Fibroblast of lung (primary cell): ENCODE data around the gene SLC39A7.

ENCODE experiments used
- EZH2 ChIP-seq: IDR thresholded peaks from 2 replicates; pipeline ENCODE4 v1.5.1; 2012; ENCODE audit warnings: low read length, control low read depth, mild to moderate bottlenecking; ENCODE audit errors: missing control alignments
- TF ChIP-seq, protein P1 (sequence below), 2 donors: IDR thresholded peaks in 1 of 2; conservative IDR thresholded peaks in 1 of 2; 1 replicate in 1 of 2; 2 replicates in 1 of 2; pipeline ENCODE4 v1.5.1; 2011 to 2012; ENCODE audit warnings: low read length in 2 of 2, control low read depth in 1 of 2, inconsistent platforms in 1 of 2, low read depth in 1 of 2, mild to moderate bottlenecking in 1 of 2

DNA sequence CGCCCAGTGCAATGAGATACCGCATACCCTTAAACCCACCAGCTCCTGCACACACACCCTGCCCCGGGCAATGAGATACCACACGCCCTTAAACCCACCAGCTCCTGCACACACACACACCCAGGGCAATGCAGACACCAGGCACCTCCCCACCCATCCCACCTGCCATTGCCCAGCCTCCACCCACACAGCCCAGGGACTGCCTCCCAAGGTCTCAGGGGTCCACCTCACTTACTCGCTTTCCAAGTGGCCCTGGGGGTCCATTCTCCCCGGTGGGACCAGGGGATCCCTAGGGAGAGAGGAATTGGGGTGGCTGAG lies 32.4 kb upstream of the SLC39A7 start:
- TF ChIP-seq, protein P1, sequence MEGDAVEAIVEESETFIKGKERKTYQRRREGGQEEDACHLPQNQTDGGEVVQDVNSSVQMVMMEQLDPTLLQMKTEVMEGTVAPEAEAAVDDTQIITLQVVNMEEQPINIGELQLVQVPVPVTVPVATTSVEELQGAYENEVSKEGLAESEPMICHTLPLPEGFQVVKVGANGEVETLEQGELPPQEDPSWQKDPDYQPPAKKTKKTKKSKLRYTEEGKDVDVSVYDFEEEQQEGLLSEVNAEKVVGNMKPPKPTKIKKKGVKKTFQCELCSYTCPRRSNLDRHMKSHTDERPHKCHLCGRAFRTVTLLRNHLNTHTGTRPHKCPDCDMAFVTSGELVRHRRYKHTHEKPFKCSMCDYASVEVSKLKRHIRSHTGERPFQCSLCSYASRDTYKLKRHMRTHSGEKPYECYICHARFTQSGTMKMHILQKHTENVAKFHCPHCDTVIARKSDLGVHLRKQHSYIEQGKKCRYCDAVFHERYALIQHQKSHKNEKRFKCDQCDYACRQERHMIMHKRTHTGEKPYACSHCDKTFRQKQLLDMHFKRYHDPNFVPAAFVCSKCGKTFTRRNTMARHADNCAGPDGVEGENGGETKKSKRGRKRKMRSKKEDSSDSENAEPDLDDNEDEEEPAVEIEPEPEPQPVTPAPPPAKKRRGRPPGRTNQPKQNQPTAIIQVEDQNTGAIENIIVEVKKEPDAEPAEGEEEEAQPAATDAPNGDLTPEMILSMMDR (conservative IDR thresholded peaks at IDR 0.05 in 1 of 2, IDR thresholded peaks at IDR 0.05 in 1 of 2; ENCODE audit: low read depth in 1 of 2, low read length in 2 of 2), result no peak
- no peak for TF ChIP-seq EZH2
